Measurements from ENCODE around the gene AMBN. TPM values are rescaled to one million over a fixed set of nuclear protein-coding genes. Genes with fewer than 3 reads are reported as not detected.

Gene AMBN
- polyA plus RNA-seq, 1 donor (not counting 4 experiments of a cell fraction or from before 2014, with no cell fraction given), result not detected

DNA sequence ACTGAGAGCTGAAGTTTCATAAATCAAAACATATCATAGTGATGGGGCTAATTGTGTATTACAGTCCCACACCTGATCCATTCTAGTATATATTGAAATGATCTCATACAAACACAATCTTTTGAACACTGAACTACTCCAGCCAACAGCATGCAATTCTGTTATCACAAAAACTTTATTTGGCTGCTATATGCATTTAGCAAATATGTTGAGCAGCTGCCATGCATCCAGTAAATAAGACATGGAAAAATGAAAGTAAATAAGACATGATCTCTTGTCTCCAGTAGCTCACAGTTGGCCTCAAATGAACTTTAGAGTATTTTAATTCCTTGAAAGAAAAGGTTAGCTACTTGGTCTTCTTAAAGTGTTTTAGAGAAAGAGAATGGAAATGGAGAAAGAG lies 2.1 kb downstream of the AMBN start:
- DNase-seq (ENCODE audit: low read depth, low spot score), result no peak

DNA sequence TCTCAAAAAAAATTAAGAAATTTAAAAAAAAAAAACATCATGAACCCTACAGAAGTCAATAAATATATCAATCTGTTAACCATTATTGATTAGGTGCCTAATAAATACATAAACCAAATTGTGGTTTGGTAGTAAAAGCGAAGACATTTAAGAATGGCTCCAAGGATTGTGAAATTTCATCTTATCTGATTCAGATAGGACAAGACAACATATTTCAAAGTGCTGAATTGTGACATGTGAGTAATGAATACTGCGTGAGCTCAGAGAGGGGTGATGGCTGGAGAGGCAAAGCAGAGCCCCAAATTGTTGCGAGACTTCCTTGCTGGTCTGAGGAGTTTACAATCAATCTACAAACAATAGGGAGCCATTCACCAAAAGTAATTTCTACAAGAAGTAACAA lies 8.2 kb downstream of the AMBN start:
- Histone ChIP-seq H4K20me1 (ENCODE audit: control insufficient read depth, extremely low read depth, insufficient read depth, low read length) (no peaks in the 10 kb centered on the region), H3K9me1 (ENCODE audit: control insufficient read depth, extremely low read depth, insufficient read depth, low read length) (no peaks in the 10 kb centered on the region), H3K27me3 (ENCODE audit: control insufficient read depth, extremely low read depth, insufficient read depth, low read length) (no peaks in the 10 kb centered on the region), H3K4me3 (ENCODE audit: control insufficient read depth in 2 of 3, extremely low read depth in 1 of 3, insufficient read depth in 2 of 3, low read depth in 1 of 3, low read length in 3 of 3) (no peak overlapping the region), H3K36me3 (ENCODE audit: control insufficient read depth in 2 of 2, extremely low read depth in 1 of 2, insufficient read depth in 2 of 2, low read length in 2 of 2) (no peaks in the 10 kb centered on the region), H2AFZ (ENCODE audit: control insufficient read depth, low read length) (no peak overlapping the region), H3K4me2 (ENCODE audit: control insufficient read depth, extremely low read depth, insufficient read depth, low read depth, low read length) (no peak overlapping the region), H3K27ac (ENCODE audit: control insufficient read depth, insufficient read depth, low read length) (no peak overlapping the region), H3K4me1 (ENCODE audit: control insufficient read depth, extremely low read depth, insufficient read depth, low read length) (no peaks in the 10 kb centered on the region), H3K9ac (ENCODE audit: control insufficient read depth, extremely low read depth, insufficient read depth, low read length) (no peak overlapping the region), H3K79me2 (ENCODE audit: control insufficient read depth, insufficient read depth, low read length) (no peaks in the 10 kb centered on the region), H3K9me3 (ENCODE audit: control insufficient read depth, low read depth, low read length) (no peaks in the 10 kb centered on the region)
- DNase-seq (ENCODE audit: low read depth, low spot score), result no peak
- dilution Hi-C loops (cut with MboI; ENCODE audit: extremely low pct_ligation_motif_present, low sequenced_read_pairs), result no loop called here
- TF ChIP-seq, protein P1, sequence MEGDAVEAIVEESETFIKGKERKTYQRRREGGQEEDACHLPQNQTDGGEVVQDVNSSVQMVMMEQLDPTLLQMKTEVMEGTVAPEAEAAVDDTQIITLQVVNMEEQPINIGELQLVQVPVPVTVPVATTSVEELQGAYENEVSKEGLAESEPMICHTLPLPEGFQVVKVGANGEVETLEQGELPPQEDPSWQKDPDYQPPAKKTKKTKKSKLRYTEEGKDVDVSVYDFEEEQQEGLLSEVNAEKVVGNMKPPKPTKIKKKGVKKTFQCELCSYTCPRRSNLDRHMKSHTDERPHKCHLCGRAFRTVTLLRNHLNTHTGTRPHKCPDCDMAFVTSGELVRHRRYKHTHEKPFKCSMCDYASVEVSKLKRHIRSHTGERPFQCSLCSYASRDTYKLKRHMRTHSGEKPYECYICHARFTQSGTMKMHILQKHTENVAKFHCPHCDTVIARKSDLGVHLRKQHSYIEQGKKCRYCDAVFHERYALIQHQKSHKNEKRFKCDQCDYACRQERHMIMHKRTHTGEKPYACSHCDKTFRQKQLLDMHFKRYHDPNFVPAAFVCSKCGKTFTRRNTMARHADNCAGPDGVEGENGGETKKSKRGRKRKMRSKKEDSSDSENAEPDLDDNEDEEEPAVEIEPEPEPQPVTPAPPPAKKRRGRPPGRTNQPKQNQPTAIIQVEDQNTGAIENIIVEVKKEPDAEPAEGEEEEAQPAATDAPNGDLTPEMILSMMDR (optimal IDR thresholded peaks at IDR 0.05 in 1 of 3, IDR thresholded peaks at IDR 0.05 in 1 of 3, conservative IDR thresholded peaks at IDR 0.05 in 1 of 3; ENCODE audit: extremely low read depth in 1 of 3, insufficient read depth in 2 of 3, low read length in 3 of 3), result no peak
- no peak for TF ChIP-seq EZH2 (IDR thresholded peaks at IDR 0.05; ENCODE audit: low read length)
- FAIRE-seq, result no peak

More for the DNA sequence above, 2.1 kb downstream of the AMBN start:
- no peak for TF ChIP-seq EZH2 (IDR thresholded peaks at IDR 0.05; ENCODE audit: low read length)
- TF ChIP-seq, protein P1 (optimal IDR thresholded peaks at IDR 0.05 in 1 of 3, IDR thresholded peaks at IDR 0.05 in 1 of 3, conservative IDR thresholded peaks at IDR 0.05 in 1 of 3; ENCODE audit: extremely low read depth in 1 of 3, insufficient read depth in 2 of 3, low read length in 3 of 3), result no peak
- dilution Hi-C loops (cut with MboI; ENCODE audit: extremely low pct_ligation_motif_present, low sequenced_read_pairs), result no loop called here
- Histone ChIP-seq H3K4me3 (ENCODE audit: control insufficient read depth in 2 of 3, extremely low read depth in 1 of 3, insufficient read depth in 2 of 3, low read depth in 1 of 3, low read length in 3 of 3) (no peak overlapping the region), H3K4me2 (ENCODE audit: control insufficient read depth, extremely low read depth, insufficient read depth, low read depth, low read length) (no peak overlapping the region), H3K36me3 (ENCODE audit: control insufficient read depth in 2 of 2, extremely low read depth in 1 of 2, insufficient read depth in 2 of 2, low read length in 2 of 2) (no peaks in the 10 kb centered on the region), H3K79me2 (ENCODE audit: control insufficient read depth, insufficient read depth, low read length) (no peaks in the 10 kb centered on the region), H4K20me1 (ENCODE audit: control insufficient read depth, extremely low read depth, insufficient read depth, low read length) (no peaks in the 10 kb centered on the region), H3K4me1 (ENCODE audit: control insufficient read depth, extremely low read depth, insufficient read depth, low read length) (no peaks in the 10 kb centered on the region), H3K27me3 (ENCODE audit: control insufficient read depth, extremely low read depth, insufficient read depth, low read length) (no peaks in the 10 kb centered on the region), H3K9me3 (ENCODE audit: control insufficient read depth, low read depth, low read length) (no peaks in the 10 kb centered on the region), H3K27ac (ENCODE audit: control insufficient read depth, insufficient read depth, low read length) (no peak overlapping the region), H2AFZ (ENCODE audit: control insufficient read depth, low read length) (no peak overlapping the region), H3K9ac (ENCODE audit: control insufficient read depth, extremely low read depth, insufficient read depth, low read length) (no peak overlapping the region), H3K9me1 (ENCODE audit: control insufficient read depth, extremely low read depth, insufficient read depth, low read length) (no peaks in the 10 kb centered on the region)
- no peak for FAIRE-seq
